H1 (cell line): ENCODE measurements around the gene NEK11. TPM values are rescaled to one million over a fixed set of nuclear protein-coding genes. Genes with fewer than 3 reads are reported as not detected.

Source experiments
- CTCF ChIA-PET: fragments of 300-600 bp; sonication (Branson Sonifier 250); formaldehyde crosslinking; loops from one replicate; lab custom pipeline; 2021; ENCODE audit not compliant: partially characterized antibody; lab: Charles Lee
- POLR2A ChIA-PET: fragments of 300-600 bp; sonication (Branson Sonifier 250); formaldehyde crosslinking; loops from one replicate; lab custom pipeline; 2021; ENCODE audit warnings: inconsistent platforms; ENCODE audit not compliant: partially characterized antibody; lab: Charles Lee
- DNase-seq, 2 experiments: peaks; one replicate each; pipeline versions ENCODE4 v3.0.0 to v3.0.0-alpha.2; 2010 to 2022; ENCODE audit warnings: low spot score in 2 of 2, low read depth in 1 of 2, mixed read lengths in 1 of 2
- FAIRE-seq: peaks from 2 replicates; lab custom pipeline; 2011; peaks lifted over from hg19 to GRCh38; lab: Jason Lieb, UNC
- H2AFZ ChIP-seq: 2 replicates; pipeline ENCODE4 v1.8.1; 2012; ENCODE audit warnings: low read length, inconsistent platforms
- H2AK5ac ChIP-seq: 2 replicates; pipeline ENCODE4 v1.6.1; 2013; ENCODE audit warnings: low read depth, low read length
- H2BK120ac ChIP-seq: replicated peaks from 2 replicates; pipeline ENCODE3; 2013; ENCODE audit warnings: low read depth, low read length, inconsistent platforms
- H2BK12ac ChIP-seq: 2 replicates; pipeline ENCODE4 v1.6.1; 2013; ENCODE audit warnings: low read depth, low read length
- H2BK15ac ChIP-seq: 2 replicates; pipeline ENCODE4 v1.6.1; 2013; ENCODE audit warnings: low read length
- H2BK20ac ChIP-seq: 2 replicates; pipeline ENCODE4 v1.6.1; 2013; ENCODE audit warnings: low read length
- H2BK5ac ChIP-seq: 2 replicates; pipeline ENCODE4 v1.6.1; 2013; ENCODE audit warnings: low read depth, low read length
- H3K14ac ChIP-seq: 2 replicates; pipeline ENCODE4 v1.6.1; 2013; ENCODE audit warnings: inconsistent platforms; ENCODE audit not compliant: insufficient read length
- H3K18ac ChIP-seq: 2 replicates; pipeline ENCODE4 v1.6.1; 2013; ENCODE audit warnings: low read length; ENCODE audit errors: extremely low read depth
- H3K23ac ChIP-seq: 2 replicates; pipeline ENCODE4 v1.6.1; 2013; ENCODE audit warnings: inconsistent platforms; ENCODE audit not compliant: insufficient read length
- H3K23me2 ChIP-seq: 2 replicates; pipeline ENCODE4 v1.6.1; 2013; ENCODE audit warnings: low read depth, low read length
- H3K27ac ChIP-seq: 2 replicates; pipeline ENCODE4 v1.6.1; 2011; ENCODE audit warnings: low read depth, low read length, inconsistent platforms
- H3K27me3 ChIP-seq, 4 experiments: replicated peaks in 1 of 4; 1 replicate in 1 of 4; 2 replicates in 3 of 4; pipeline versions ENCODE4 v1.6.1 to v1.8.1; 2011 to 2013; ENCODE audit warnings: low read length in 3 of 4, mild to moderate bottlenecking in 3 of 4, inconsistent platforms in 2 of 4, mixed read lengths in 2 of 4, moderate library complexity in 1 of 4; ENCODE audit not compliant: control insufficient read depth in 3 of 4, insufficient read depth in 3 of 4; ENCODE audit errors: extremely low read depth in 1 of 4
- H3K36me3 ChIP-seq, 4 experiments: 2 replicates each; pipeline versions ENCODE4 v1.6.1 to v1.8.1; 2011 to 2013; ENCODE audit warnings: mild to moderate bottlenecking in 4 of 4, low read length in 3 of 4, moderate library complexity in 2 of 4, control low read depth in 1 of 4, inconsistent platforms in 1 of 4; ENCODE audit not compliant: insufficient read depth in 4 of 4, control insufficient read depth in 2 of 4
- H3K4ac ChIP-seq: replicated peaks from 2 replicates; pipeline ENCODE3; 2013; ENCODE audit warnings: low read length, low read depth, mixed read lengths, inconsistent platforms; ENCODE audit not compliant: insufficient read length
- H3K4me1 ChIP-seq, 4 experiments: replicated peaks in 1 of 4; 1 replicate in 1 of 4; 2 replicates in 3 of 4; pipeline versions ENCODE4 v1.6.1 to v1.8.1; 2011 to 2013; ENCODE audit warnings: low read length in 3 of 4, inconsistent platforms in 2 of 4, mixed read lengths in 1 of 4; ENCODE audit not compliant: insufficient read depth in 4 of 4, control insufficient read depth in 3 of 4
- H3K4me2 ChIP-seq, 2 experiments: 2 replicates each; pipeline versions ENCODE4 v1.6.1 to v1.8.1; 2011 to 2013; ENCODE audit warnings: low read depth in 2 of 2, low read length in 2 of 2, control low read depth in 1 of 2, inconsistent platforms in 1 of 2, mild to moderate bottlenecking in 1 of 2; ENCODE audit not compliant: insufficient read depth in 1 of 2
- H3K4me3 ChIP-seq, 4 experiments: fragments of 200-600, 300-600 bp in 1 of 4; sonication (generic), shearing (Covaris generic), sonication (Bioruptor Twin) in 1 of 4; 2 replicates each; pipeline versions ENCODE4 v1.5.1 to v1.8.1; 2011 to 2016; ENCODE audit warnings: low read length in 4 of 4, low read depth in 3 of 4, control low read depth in 2 of 4, inconsistent platforms in 2 of 4, mild to moderate bottlenecking in 2 of 4, mixed read lengths in 1 of 4, moderate library complexity in 1 of 4; ENCODE audit not compliant: insufficient read depth in 2 of 4; ENCODE audit errors: extremely low read depth in 1 of 4
- H3K56ac ChIP-seq: replicated peaks from 2 replicates; pipeline ENCODE3; 2013; ENCODE audit warnings: low read depth, mild to moderate bottlenecking, mixed read lengths, low read length, inconsistent platforms; ENCODE audit not compliant: insufficient read length
- H3K79me1 ChIP-seq: 2 replicates; pipeline ENCODE4 v1.6.1; 2013; ENCODE audit warnings: low read depth, low read length, control low read depth
- H3K79me2 ChIP-seq, 2 experiments: 2 replicates each; pipeline versions ENCODE4 v1.6.1 to v1.8.1; 2012 to 2013; ENCODE audit warnings: low read length in 2 of 2, mild to moderate bottlenecking in 2 of 2, inconsistent platforms in 1 of 2; ENCODE audit not compliant: insufficient read depth in 2 of 2, control insufficient read depth in 1 of 2
- H3K9ac ChIP-seq, 4 experiments: replicated peaks in 1 of 4; 1 replicate in 1 of 4; 2 replicates in 3 of 4; pipeline versions ENCODE4 v1.6.1 to v1.8.1; 2011 to 2013; ENCODE audit warnings: low read depth in 3 of 4, low read length in 3 of 4, control low read depth in 2 of 4, mild to moderate bottlenecking in 2 of 4, moderate library complexity in 2 of 4, inconsistent platforms in 1 of 4; ENCODE audit errors: extremely low read depth in 1 of 4
- H3K9me3 ChIP-seq, 2 experiments: 2 replicates each; pipeline versions ENCODE4 v1.6.1 to v1.8.1; 2012 to 2013; ENCODE audit warnings: mild to moderate bottlenecking in 2 of 2, moderate library complexity in 2 of 2, control low read depth in 1 of 2, inconsistent platforms in 1 of 2, low read depth in 1 of 2, low read length in 1 of 2, mixed read lengths in 1 of 2; ENCODE audit not compliant: insufficient read depth in 2 of 2
- H4K20me1 ChIP-seq, 2 experiments: replicated peaks in 1 of 2; 2 replicates each; pipeline versions ENCODE3 to v1.8.1; 2011 to 2013; ENCODE audit warnings: inconsistent platforms in 2 of 2, low read length in 2 of 2, mild to moderate bottlenecking in 1 of 2; ENCODE audit not compliant: insufficient read depth in 2 of 2, control insufficient read depth in 1 of 2
- H4K5ac ChIP-seq: 2 replicates; pipeline ENCODE4 v1.6.1; 2013; ENCODE audit warnings: low read length, low read depth, mixed read lengths, inconsistent platforms; ENCODE audit not compliant: insufficient read length
- H4K8ac ChIP-seq: 2 replicates; pipeline ENCODE4 v1.8.0; 2013; ENCODE audit warnings: mild to moderate bottlenecking, moderate library complexity, low read length, inconsistent platforms; ENCODE audit not compliant: insufficient read depth; ENCODE audit errors: extremely low read depth
- H4K91ac ChIP-seq: replicated peaks from 2 replicates; pipeline ENCODE3; 2013; ENCODE audit warnings: low read length, mixed read lengths, inconsistent platforms; ENCODE audit not compliant: insufficient read length
- CREB1 ChIP-seq: IDR thresholded peaks from 2 replicates; pipeline ENCODE4 v1.6.1; 2012; ENCODE audit warnings: inconsistent platforms
- KDM4A ChIP-seq: IDR thresholded peaks from one replicate; pipeline ENCODE4 v1.7.1; 2012; ENCODE audit warnings: low read depth, mild to moderate bottlenecking, moderate library complexity, low read length, inconsistent platforms; ENCODE audit not compliant: severe bottlenecking
- POLR2AphosphoS5 ChIP-seq: IDR thresholded peaks from 2 replicates; pipeline ENCODE4 v1.6.1; 2011; ENCODE audit warnings: low read depth, low read length
- RFX5 ChIP-seq: IDR thresholded peaks from 2 replicates; pipeline ENCODE4 v1.6.1; 2011; ENCODE audit warnings: low read depth, low read length, improper control_type of control experiment, borderline replicate concordance
- WGBS, 2 experiments: shearing (Covaris generic) in 1 of 2; methylation state at CpG; one replicate each; pipeline versions ENCODE4 v1.1.6 to v1.1.7; 2013 to 2015; ENCODE audit warnings: low lambda C conversion rate in 2 of 2, mixed read lengths in 2 of 2, inconsistent platforms in 1 of 2, low coverage in 1 of 2, missing lambda C conversion rate in 1 of 2; ENCODE audit not compliant: insufficient replicate concordance in 2 of 2, insufficient coverage in 1 of 2, insufficient read length in 1 of 2; ENCODE audit errors: extremely low coverage in 1 of 2, missing lambda C conversion rate in 1 of 2; 5-methylcytosine and 5-hydroxymethylcytosine counted together
- polyA plus RNA-seq, 7 experiments: library from polyadenylated mRNA; depleted of rRNA in 3 of 7; stranded (reverse) in 5 of 7; unstranded in 2 of 7; fragments of >200 nt in 5 of 7; fragments of 200-250 nt in 2 of 7; gene quantifications; 1 replicate in 5 of 7; 2 replicates in 1 of 7; 4 replicates in 1 of 7; pipeline versions ENCODE4 v1.2.1 to v1.2.3, GENCODE V29; 2011 to 2013; ENCODE audit warnings: missing spikeins in 2 of 7, mixed read lengths in 2 of 7
- total RNA-seq: library from RNA; stranded (reverse); fragmentation: NEBNext Ultra II Directional; extraction: Animal tissue kit (Norgen Biotek cat#: 25700); gene quantifications from 2 replicates; pipeline ENCODE4 v1.2.1, GENCODE V29; 2021

Gene NEK11
- total and polyA plus RNA-seq, 2 of the 8 experiments (the other 6 are each of a cell fraction or from before 2014, with no cell fraction given), result 0.60 TPM; not detected in 1

DNA sequence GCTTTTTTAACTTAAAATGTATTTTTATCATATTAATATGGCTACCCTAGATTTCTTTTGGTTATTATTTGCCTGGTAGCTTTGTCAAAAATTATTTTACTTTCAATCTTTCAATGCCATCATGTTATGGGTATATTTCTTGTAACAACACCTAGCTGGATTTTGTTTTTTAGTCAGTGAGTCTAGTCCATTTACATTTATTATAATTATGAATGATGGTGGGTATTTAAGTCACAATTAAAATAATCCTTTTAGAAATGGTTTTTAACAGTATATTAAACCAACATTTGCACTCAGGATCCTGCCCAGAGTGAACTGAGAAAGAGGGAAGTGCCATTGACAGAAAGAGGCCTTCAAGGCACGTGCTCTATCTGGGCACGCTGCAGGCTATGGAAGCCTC, 315.1 kb downstream of the NEK11 start:
- no peak overlapping the region for H3K23ac ChIP-seq
- no peaks in the 10 kb centered on the region for H3K79me1 ChIP-seq
- H3K4me3 ChIP-seq, result no peak overlapping the region
- no peak overlapping the region for H2AK5ac ChIP-seq
- TF ChIP-seq RFX5 (no peak), POLR2AphosphoS5 (no peak), CREB1 (no peak), KDM4A (no peak)
- H3K79me2 ChIP-seq, result no peaks in the 10 kb centered on the region; a peak in 1 of 4 replicates
- no peak overlapping the region for H3K27ac ChIP-seq
- peaks cover 0 to 2% of the 10 kb centered on the region in 2 experiments for H4K20me1 ChIP-seq
- H3K56ac ChIP-seq, result no peak overlapping the region
- H3K4ac ChIP-seq, result no peak overlapping the region
- no peak overlapping the region for H4K91ac ChIP-seq
- H3K9me3 ChIP-seq, result peaks cover 11 to 16% of the 10 kb centered on the region in 2 experiments
- no peak overlapping the region for H4K8ac ChIP-seq
- H3K4me2 ChIP-seq, result no peak overlapping the region
- no peak overlapping the region for H3K18ac ChIP-seq
- ChIA-PET CTCF (interaction anchor here (0.5 to 1.0 kb wide), 2 partner anchors 8 to 551 kb away, joined by 3 to 4 read pairs; no protein-coding TSS in a partner anchor), POLR2A (interaction anchor here (1.6 kb wide), 1 partner anchor 22 kb away, joined by 3 read pairs; no protein-coding TSS in a partner anchor)
- no peak overlapping the region for H2BK5ac ChIP-seq
- H2BK12ac ChIP-seq, result no peak overlapping the region
- H3K27me3 ChIP-seq, result no peaks in the 10 kb centered on the region
- no peaks in the 10 kb centered on the region for H3K4me1 ChIP-seq
- no peaks in the 10 kb centered on the region; the same call in 1 of the 2 replicates for H3K23me2 ChIP-seq
- H2BK15ac ChIP-seq, result no peak overlapping the region
- no peak overlapping the region for H2BK20ac ChIP-seq
- no peak overlapping the region for H2BK120ac ChIP-seq
- DNase-seq (no peak), FAIRE-seq (no peak)
- H4K5ac ChIP-seq, result no peak overlapping the region
- 93% methylated on average over 2 of the region's 2 CpGs; no CpG with 5 or more reads in 1 of the 2 experiments for WGBS, 2 experiments
- H3K14ac ChIP-seq, result no peak overlapping the region
- H3K9ac ChIP-seq, result no peak overlapping the region
- H3K36me3 ChIP-seq, result no peaks in the 10 kb centered on the region; a peak in 1 of 8 replicates
- no peak overlapping the region for H2AFZ ChIP-seq
